Measurements from ENCODE around the gene TCEANC2.
"Not testable (repeated sequence)": the region's sequence is repeated elsewhere in the genome, so short reads cannot be mapped to it uniquely, and the experiment has no call there.

Gene TCEANC2

GRCh38 chr1:54028306-54029251 lies 24.8 kb upstream of the TCEANC2 start:
- no peak for DNase-seq

- no peak for DNase-seq
Measured at GRCh38 chr1:54037476-54037875, 15.9 kb upstream of the TCEANC2 start.

GRCh38 chr1:54041806-54042205 lies 11.6 kb upstream of the TCEANC2 start:
- no peak for DNase-seq

- no peak for DNase-seq
Measured at GRCh38 chr1:54045496-54045895, 7.9 kb upstream of the TCEANC2 start.

- no peak for DNase-seq
Measured at GRCh38 chr1:54046671-54047383, 6.6 kb upstream of the TCEANC2 start.

GRCh38 chr1:54047384-54048305 lies 5.8 kb upstream of the TCEANC2 start:
- DNase-seq = no peak

- not testable (repeated sequence) for DNase-seq
Measured at GRCh38 chr1:54050435-54050834, 3.0 kb upstream of the TCEANC2 start.

- no peak for DNase-seq
Measured at GRCh38 chr1:54051933-54052430, 1.4 kb upstream of the TCEANC2 start.

- no peak for DNase-seq
Measured at GRCh38 chr1:54052431-54052933, 926 bp upstream of the TCEANC2 start.

- DNase-seq = no peak
Measured at GRCh38 chr1:54053745-54054437, 483 bp downstream of the TCEANC2 start.

GRCh38 chr1:54054438-54054749 lies 986 bp downstream of the TCEANC2 start:
- DNase-seq = no peak

GRCh38 chr1:54064299-54064698 lies 10.9 kb downstream of the TCEANC2 start:
- no peak for DNase-seq

- no peak for DNase-seq
Measured at GRCh38 chr1:54069791-54070170, 16.4 kb downstream of the TCEANC2 start.

GRCh38 chr1:54070171-54070837 lies 16.9 kb downstream of the TCEANC2 start:
- DNase-seq = no peak

- DNase-seq = no peak
Measured at GRCh38 chr1:54077359-54077758, 24.0 kb downstream of the TCEANC2 start.

- no peak for DNase-seq
Measured at GRCh38 chr1:54080598-54081049, 27.2 kb downstream of the TCEANC2 start.

- peak; percentile 48 for DNase-seq
Measured at GRCh38 chr1:54081306-54082270, 28.2 kb downstream of the TCEANC2 start.

- no peak for DNase-seq
Measured at GRCh38 chr1:54084794-54085193, 31.4 kb downstream of the TCEANC2 start.

- DNase-seq = no peak
Measured at GRCh38 chr1:54086754-54087153, 33.3 kb downstream of the TCEANC2 start.

GRCh38 chr1:54088385-54088784 lies 35.0 kb downstream of the TCEANC2 start:
- no peak for DNase-seq

All from CD4-positive, alpha-beta T cell treated with Interleukin-15 for 1 hour (primary cell).